ENCODE data around the gene SLC34A3.
"Not testable (repeated sequence)": the region's sequence is repeated elsewhere in the genome, so short reads cannot be mapped to it uniquely, and the experiment has no call there.

Gene SLC34A3

DNA sequence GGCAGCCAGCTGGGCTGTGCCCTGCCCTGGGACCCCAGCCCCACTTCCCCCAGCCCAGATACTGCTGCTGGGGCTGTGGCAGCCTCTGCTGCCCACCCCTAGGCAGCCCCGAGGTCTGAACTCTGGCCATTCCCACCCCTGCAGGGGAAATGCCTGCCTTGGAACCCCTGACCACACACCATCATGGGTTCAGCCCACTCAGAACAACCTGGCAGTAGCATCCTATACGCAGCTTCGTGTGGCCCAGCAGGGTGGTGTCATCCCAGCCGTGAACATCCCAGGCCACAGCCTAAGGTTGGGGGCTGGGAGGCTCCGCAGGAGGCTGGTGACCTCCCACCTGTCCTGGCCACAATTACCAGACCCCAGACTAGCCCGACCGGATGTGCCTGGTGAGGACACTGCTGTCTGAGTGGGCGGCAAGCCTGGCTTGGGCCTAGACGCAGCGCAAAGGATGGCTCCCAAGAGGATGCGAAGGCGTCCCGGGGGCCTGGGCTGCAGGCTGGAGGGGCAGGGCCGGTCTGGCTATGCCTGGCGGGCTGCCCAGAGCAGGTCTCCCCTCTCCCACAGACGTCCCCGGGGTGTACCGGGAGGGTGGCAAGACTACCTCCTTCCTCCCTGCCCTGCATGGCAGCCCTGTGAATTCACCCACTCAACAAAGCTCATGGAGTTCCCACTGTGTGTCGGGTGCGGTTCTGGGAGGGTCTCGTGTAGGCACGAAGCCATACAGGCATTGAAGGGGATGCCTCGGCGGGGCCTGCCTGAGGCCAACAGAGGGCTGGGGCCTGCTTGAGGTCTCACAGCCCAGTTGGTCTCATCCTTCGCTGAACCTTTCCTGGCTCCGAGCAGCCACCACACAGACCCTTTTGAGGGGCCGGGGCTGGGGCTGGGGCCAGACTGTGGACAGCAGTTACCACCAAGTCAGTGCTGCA lies 1.5 kb upstream of the SLC34A3 start:
- no peak for DNase-seq (ENCODE audit: low spot score)

DNA sequence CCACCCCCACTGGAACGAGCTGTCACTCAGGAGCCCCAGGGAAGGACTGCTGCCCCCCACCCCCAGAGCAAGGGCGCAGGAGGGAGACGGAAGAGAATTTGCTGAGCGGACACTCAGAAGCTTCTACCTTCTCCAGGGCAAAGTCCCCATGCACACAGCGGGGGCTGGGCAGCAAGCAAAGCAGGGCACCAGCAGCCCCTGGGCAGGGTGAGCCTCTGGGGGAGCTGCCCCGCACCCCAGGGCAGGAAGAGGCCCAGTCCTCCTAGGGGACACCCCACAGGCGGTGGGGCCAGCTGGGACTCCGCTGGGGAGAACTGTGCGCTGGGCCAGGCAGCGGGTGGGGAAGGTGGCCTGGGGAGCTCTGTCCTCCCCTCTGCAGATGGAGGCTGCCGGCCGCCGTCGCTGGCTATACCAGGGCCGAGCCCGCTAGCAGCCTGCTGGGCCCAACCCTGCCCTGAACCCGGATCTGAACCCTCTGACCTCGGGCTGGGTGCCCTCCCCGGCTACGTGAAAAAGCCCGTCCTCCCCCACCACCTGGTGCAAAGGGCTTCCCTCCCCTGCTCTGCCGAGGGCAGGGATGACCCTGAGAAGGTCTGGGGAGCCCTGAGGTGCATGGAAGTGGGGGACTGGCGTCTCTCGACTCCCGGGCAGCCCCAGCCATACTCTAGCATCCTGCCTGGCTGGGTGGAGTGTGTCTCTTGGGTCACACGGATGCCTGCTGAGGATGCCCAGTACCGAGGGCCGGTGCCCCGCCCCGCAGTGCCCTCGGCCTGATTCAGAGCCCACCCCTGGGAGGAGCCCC lies 597 bp upstream of the SLC34A3 start:
- DNase-seq (ENCODE audit: low spot score), result no peak

DNA sequence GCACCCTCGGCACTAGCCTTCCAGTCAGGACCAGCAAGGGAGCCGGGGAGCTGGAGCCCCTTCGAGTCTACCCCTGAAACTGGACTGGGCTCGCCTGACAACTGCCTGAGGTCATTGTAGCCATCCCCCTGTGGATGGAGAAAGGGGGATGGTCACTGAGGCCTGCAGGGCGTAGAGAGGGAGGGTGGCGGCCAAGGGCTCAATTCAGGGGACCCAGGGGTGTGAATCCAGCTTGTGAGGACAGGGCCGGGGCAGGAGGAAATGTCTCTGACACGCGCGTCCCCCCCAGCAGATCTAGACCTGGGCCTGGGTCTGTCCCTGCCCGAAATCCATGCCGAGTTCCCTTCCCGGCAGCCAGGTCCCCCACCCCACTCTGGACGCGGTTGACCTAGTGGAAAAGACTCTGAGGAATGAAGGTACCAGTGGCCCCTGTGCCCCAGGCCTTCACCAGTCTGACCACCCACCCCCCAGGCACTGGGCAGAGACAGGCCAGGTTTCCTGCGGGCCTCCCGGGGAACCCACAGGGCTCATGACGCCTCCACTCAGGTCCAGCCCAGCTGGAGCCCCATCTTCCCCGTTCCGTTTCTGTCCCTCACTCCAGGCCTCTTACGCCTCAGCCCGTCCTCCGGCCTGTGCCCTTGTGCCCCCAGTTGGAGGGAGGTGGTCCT lies 805 bp downstream of the SLC34A3 start:
- no peak for DNase-seq (ENCODE audit: low spot score)

DNA sequence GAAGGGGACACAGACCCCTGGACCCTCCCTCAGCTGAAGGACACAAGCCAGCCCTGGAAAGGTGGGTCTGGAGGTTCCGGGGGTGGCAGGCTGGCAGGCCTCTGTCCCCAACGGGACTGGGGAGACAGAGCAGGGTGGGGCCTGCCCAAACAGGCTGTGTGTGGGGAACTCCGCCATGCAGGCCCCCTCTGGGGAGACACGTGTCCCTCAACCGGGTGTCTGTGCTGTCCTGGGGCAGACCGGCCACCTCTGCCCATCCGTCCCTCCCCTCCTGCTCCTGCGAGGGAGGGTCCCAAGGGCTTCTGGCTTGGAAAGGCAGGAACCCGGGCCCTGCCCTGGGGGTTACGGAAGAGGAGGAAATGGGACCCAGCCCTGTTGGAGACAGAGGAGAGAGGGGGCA lies 1.4 kb downstream of the SLC34A3 start:
- DNase-seq (ENCODE audit: low spot score), result no peak

DNA sequence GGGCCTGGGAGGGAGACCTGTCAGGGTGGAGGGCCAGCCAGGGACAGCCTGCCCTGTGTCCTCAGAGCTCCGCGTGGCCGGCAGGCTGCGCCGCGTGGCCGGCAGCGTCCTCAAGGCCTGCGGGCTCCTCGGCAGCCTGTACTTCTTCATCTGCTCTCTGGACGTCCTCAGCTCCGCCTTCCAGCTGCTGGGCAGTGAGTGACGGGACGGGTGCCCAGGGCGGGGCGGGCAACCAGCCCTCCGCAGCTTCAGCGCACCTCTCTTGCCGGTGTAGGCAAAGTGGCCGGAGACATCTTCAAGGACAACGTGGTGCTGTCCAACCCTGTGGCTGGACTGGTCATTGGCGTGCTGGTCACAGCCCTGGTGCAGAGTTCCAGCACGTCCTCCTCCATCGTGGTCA lies 1.8 kb downstream of the SLC34A3 start:
- DNase-seq (ENCODE audit: low spot score), result no peak

DNA sequence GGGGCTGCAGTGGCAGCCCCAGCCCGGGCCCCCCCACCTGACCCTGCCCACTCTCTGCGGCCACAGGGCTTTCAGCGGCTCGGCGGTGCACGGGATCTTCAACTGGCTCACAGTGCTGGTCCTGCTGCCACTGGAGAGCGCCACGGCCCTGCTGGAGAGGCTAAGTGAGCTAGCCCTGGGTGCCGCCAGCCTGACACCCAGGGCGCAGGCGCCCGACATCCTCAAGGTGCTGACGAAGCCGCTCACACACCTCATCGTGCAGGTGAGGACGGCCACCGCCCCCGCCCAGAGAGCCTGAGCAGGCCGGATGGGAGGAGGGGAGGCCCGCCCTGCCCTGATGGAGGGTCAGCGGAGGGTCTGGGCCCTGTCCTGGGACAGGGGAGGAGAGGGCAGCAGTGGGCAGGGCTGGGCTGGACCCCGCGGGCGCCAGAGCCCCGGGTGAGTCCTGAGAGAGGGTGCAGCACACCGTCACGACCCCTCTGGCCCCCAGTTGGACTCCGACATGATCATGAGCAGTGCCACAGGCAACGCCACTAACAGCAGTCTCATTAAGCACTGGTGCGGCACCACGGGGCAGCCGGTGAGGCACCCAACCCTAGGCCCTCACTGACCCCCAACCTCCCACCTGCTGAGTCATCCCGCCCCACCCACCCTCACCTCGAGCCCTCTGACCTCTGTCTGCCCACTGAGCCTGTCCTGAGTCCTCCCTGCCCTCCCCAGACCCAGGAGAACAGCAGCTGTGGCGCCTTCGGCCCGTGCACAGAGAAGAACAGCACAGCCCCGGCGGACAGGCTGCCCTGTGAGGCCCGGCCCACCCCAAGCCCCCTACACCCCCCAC lies 2.7 kb downstream of the SLC34A3 start:
- DNase-seq (ENCODE audit: low spot score), result no peak

DNA sequence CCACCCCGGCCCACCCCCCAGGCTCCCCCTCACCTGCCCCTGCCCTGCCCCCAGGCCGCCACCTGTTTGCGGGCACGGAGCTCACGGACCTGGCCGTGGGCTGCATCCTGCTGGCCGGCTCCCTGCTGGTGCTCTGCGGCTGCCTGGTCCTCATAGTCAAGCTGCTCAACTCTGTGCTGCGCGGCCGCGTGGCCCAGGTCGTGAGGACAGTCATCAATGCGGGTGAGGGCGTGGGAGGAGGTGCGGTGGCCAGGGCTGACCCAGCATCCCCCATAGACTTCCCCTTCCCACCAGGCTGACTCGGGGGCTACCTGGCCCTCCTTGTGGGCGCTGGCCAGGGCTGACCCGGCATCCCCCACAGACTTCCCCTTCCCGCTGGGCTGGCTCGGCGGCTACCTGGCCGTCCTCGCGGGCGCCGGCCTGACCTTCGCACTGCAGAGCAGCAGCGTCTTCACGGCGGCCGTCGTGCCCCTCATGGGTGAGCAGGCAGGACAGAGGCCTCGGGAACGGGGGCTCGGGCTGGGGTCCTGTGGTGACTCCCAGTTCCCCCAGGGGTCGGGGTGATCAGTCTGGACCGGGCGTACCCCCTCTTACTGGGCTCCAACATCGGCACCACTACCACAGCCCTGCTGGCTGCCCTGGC lies 3.5 kb downstream of the SLC34A3 start:
- DNase-seq (ENCODE audit: low spot score), result no peak

DNA sequence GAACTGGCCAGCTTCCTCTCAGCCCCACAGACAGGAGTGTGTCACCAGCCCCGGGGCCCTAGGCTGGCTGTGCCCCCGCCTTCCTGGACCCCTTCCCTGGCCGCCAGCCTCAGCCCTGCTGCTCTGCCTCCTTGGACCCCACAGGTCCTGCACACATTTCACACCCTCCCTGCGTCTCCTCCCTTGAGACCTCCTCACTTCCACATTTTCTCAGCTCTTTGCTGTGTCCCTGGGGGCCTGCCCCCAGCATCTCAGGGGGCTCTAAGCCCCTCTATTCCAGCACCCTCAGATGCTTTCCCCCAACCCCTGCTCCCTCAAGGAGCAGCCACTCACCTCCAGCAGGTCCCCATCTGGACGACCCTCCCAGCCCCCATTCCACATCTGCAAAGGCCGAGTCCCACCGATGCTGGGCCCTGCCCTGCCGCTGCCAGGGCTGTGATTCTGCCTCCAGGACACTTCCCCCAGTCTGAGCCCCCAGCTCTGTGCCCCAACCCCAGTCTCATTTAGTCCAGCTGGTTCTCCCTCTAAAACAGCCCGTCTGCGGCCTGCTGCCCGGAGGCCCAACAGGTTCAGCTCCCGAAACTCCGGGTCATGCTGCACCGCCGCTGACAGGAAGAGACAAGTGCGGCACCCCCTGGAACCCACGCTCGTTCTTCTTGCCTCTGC lies 4.2 kb downstream of the SLC34A3 start:
- DNase-seq (ENCODE audit: low spot score), result no peak

DNA sequence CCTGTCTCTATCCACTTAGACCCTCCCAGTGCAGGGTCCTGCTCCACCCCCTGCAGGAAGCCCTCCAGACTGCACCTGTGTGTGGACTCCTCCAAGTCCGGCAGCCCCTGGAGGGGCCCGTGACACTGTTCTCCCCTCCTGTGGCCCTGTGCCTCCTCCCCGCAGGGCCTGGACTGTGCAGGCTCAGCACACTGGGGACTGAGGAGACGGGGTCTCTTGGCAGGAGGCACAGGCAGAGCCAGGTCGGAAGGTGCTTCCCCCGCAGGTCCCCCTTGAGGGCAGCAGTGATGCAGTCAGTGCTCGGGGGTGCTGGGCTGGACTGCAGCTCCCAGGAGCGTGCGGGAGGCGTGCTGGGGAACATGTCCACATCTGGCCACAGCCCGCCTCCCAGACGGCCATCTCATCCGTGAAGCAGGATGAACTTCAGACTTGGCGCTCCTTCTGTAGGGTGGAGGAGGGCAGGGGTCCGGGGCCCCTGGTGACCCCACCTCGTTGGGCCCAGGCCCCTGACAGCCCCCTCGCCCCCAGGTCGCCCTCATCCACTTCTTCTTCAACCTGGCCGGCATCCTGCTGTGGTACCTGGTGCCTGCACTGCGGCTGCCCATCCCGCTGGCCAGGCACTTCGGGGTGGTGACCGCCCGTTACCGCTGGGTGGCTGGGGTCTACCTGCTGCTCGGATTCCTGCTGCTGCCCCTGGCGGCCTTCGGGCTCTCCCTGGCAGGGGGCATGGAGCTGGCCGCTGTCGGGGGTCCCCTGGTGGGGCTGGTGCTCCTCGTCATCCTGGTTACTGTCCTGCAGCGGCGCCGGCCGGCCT lies 4.9 kb downstream of the SLC34A3 start:
- no peak for DNase-seq (ENCODE audit: low spot score)

DNA sequence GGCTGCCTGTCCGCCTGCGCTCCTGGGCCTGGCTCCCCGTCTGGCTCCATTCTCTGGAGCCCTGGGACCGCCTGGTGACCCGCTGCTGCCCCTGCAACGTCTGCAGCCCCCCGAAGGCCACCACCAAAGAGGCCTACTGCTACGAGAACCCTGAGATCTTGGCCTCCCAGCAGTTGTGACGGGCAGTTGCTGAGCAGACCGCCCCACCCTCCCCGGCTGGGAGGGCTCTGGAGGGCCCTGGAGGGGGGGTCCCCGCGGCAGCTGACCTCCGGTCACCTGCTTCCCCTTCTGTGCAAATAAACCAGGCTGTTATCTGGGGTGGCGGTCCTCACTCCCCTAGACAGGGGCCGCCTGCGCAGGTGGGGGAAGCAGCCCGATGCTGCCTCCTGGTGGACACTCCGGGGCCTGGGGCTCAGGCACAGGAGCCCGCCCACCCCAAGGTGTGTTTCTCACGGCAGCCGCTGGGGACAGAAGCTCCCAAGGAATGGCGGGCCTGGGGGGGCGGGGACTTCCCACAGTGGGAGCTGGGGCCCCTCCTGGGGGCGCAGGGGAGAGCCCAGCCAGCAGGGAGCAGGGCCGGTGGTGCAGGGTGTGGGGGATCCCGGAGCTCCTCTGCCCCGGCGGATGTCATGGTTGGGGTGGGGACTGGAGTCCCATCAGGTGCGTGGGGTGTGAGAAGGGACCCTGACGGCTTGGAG lies 5.7 kb downstream of the SLC34A3 start:
- DNase-seq (ENCODE audit: low spot score), result peak; percentile 91

DNA sequence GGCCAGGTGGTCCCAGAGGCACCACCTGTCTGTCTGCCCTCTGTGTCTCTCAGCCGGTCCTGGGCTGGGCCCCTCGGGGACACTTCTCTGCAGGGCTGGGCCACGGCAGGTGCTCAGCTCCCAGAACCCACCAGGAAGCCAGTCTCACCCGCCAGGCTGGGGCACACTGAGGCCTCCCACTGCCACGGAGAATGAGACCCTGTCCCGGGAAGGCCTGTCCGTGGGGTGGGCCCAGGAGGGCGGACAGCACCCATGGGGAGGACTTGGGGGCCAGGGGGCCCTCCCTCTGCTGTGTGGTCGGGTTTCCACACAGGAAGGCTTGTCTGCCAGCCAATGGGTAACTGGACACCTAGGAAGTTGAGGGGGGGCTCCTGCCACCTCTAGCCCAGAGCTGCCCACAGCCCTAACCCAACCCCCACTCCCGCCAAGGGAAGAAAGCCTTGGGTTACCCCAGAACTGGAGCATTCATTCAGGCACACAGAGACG lies 6.3 kb downstream of the SLC34A3 start:
- no peak for DNase-seq (ENCODE audit: low spot score)

DNA sequence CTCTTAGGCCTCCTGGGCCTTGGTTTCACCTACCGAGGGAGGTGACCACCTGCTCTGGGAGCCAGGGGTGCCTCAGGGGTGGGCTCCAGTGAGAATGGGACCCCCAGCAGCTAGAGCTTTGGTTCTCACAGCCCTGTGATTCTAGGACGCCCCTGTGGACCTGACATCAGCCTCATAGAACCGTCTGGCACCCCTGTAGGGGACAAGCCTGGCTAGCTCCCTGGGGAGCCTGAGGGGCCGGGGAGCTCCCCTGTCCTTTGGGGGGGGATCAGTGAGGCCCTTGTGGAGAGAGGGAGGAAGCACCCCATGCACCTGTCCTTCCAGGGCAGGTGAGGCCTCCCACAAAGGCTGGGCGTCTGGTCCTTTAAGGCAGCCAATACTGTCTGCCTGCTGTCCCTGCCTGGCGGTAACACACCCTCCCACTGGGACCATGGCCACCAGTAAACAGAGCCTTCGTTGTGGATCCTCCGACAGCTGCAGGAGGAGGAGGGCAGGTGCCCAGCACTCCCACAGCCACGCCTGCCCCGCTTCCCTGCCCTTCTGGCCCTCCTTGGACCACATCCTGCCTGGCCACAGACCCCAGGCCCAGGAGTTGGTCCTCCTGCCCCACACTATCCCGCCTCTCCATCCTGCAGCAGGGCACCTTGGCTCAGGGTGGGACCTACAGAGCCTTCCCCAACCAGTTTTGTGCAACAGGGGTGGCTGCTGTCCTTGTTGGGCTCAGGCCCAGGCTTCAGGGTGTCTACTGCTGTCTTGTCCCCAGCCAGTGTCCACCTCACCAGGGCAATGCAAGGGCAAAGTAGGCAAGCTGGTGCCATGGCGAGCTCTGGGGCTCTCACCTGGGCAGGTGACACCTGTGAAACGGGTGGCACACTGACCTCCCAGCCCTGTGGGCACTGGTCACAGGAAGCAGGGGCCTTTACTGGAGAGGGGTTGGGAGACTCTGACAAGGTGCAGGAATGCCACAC lies 7.3 kb downstream of the SLC34A3 start:
- DNase-seq (ENCODE audit: low spot score), result no peak

DNA sequence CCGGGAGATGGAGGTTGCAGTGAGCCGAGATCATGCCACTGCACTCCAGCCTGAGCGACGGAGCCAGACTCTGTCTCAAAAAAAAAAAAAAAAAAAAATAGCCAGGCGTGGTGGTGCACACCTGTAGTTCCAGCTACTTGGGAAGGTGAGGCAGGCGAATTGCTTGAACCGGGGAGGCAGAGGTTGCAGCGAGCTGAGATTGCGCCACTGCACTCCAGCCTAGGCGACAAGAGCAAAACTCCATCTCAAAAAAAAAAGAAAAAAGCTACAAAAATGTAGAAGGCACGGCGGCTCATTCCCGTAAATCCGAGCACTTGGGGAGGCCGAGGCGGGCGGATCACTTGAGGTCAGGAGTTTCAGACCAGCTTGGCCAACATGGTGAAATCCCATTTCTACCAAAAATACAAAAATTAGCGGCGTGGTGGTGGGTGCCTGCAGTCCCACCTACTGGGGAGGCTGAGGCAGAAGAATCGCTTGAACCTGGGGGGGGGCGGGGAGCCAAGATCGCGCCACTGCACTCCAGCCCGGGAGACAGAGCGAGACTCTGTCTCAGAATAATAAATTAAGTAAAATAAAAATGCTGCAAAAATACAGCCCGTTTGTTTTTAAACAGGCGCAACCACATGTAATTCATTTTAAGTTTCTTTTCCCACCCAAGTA lies 9.0 kb downstream of the SLC34A3 start:
- DNase-seq (ENCODE audit: low spot score), result not testable (repeated sequence)

DNA sequence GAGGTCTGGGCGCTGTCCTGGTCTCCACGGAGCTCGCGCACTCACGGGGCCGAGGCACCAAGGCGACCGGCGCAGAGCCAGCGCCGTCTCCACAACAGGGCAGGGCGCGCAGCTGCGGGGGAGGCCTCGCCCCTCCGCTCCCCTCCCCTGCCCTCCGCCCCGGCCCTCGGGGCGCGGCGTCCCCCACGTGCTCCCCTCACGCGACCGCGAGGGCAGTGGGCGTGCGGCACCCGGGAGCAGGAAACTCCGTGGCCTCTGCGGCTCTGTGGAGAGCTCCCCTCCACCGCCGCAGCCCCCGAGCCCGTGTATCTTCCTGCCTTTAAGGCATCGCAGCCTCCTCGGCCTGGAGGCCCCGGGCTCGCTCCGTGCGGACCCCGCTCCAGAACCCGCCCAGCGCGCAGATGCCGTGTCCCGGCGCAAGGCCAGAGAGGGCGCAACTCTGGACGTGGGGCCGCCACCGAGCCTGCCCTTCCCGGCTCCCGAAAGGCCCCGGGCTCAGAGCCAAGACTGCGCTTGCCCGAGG lies 9.7 kb downstream of the SLC34A3 start:
- DNase-seq (ENCODE audit: low spot score), result peak; percentile 81

DNA sequence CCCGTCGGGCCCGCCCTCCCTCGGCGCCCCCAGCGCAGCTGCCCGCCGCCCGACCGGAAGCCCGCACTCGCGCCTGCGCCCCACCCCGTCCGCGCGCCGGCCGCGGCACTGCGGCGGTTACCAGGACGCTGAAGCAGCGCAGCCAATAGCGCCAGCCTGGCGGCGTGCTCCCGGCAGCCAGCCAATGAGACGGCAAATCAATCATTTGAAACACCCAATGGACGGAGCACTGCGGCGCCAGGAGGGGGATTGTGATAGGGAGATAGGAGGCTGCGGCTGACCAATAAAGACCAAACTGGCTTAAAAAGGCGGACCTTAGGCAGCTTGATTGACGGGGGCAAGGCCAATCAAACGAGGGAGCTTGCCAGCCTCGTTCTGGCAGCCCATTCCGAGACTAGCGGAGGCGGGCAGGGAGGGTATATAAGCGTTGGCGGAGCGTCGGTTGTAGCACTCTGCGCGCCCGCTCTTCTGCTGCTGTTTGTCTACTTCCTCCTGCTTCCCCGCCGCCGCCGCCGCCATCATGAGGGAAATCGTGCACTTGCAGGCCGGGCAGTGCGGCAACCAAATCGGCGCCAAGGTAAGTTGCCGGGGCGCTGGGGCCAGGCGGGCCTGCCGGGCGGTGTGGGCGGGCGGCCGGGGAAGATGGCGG lies 10.3 kb downstream of the SLC34A3 start, which contains the start of gene TUBB4B:
Gene TUBB4B (plus strand): TSS at position 447 of the 649 bp plus-strand sequence. CDS start 74 bp downstream, at position 521.
- peak; percentile 100 for DNase-seq (ENCODE audit: low spot score)
